NCI-H2171 (cell line): ENCODE measurements around the gene ADGRE3.
A peak's percentile ranks its signal among the peaks of the same experiment; 100 is the strongest.
"Not testable (repeated sequence)": the region's sequence is repeated elsewhere in the genome, so short reads cannot be mapped to it uniquely, and the experiment has no call there.

Source experiments
- DNase-seq: peaks from one replicate; lab custom pipeline; 2025; lab: John Stamatoyannopoulos, UW

The ADGRE3 gene

DNA sequence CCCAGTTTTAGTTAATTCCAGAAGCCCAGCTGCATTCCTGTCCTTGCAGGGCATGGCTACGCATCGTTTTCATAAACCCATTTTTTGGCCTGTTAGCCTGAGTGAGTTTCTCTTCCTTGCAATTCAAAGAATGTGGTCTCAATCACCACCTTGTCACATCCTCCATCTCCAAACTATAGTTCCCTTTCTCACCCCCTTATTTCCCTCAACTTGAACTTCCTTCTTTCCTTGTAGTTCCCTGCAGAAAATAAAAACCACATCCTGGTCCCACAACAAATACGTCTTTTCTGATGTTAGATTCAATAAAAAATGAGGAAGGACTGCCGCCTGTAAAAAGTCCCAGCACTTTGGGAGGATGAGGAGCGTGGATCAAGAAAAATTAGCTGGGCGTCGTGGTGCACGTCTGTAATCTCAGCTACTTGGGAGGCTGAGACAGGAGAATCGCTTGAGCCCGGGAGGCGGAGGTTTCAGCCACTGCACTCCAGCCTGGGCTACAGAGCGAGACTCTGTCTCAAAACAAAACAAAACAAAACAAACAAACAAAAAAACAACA is 13.2 kb downstream of the ADGRE3 start:
- no peak for DNase-seq

- DNase-seq = no peak
Observed at GRCh38 chr19:14659874-14660489, 14.7 kb downstream of the ADGRE3 start.

- no peak for DNase-seq
Observed at GRCh38 chr19:14655726-14656125, 18.9 kb downstream of the ADGRE3 start.

GRCh38 chr19:14654786-14655560 is 19.7 kb downstream of the ADGRE3 start:
- no peak for DNase-seq

- no peak for DNase-seq
Observed at GRCh38 chr19:14650161-14650560, 24.5 kb downstream of the ADGRE3 start.

- no peak for DNase-seq
Observed at GRCh38 chr19:14649020-14649419, 25.6 kb downstream of the ADGRE3 start.

GRCh38 chr19:14648506-14648905 is 26.1 kb downstream of the ADGRE3 start:
- no peak for DNase-seq

GRCh38 chr19:14639536-14640277 is 34.9 kb downstream of the ADGRE3 start:
- DNase-seq = no peak

GRCh38 chr19:14632286-14632685 is 42.4 kb downstream of the ADGRE3 start:
- peak; percentile 7 for DNase-seq

GRCh38 chr19:14629557-14629956 is 45.1 kb downstream of the ADGRE3 start:
- no peak for DNase-seq

DNA sequence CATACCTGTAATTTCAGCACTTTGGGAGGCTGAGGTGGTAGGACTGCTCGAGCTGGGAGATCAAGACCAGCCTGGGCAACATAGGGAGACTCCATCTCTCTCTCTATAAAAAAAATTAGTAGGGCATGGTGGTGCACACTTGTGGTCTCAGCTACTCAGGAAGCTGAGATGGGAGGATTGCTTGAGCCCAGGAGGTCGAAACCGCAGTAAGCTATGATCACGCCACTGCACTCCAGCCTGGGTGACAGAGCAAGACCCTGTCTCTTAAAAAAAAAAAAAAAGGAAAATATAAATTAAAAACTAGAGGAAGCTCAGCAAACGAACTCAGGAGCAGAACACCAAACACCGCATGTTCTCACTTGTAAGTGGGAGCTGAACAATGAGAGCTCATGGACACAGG is 50.2 kb downstream of the ADGRE3 start:
- not testable (repeated sequence) for DNase-seq

GRCh38 chr19:14619404-14619803 is 55.2 kb downstream of the ADGRE3 start:
- no peak for DNase-seq

DNA sequence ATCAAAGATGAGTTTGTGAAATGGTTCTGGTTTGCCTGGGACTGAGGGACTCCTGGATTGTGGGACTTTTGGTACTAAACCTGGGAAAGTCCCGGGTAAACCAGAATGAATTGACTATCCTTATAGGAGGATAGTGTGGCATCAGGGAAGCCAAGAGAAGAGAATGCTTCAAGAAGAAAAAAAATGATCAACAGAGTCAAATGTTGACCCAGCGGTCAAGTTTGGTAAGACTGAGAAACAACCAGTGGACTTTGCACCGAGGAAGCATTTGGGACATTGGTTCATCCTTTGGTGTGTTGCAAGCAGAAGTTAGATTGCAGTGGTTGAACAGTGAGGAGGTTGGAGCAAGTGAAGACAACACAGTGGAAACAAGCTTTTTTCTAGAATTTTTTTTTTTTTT is 58.2 kb downstream of the ADGRE3 start:
- no peak for DNase-seq

DNA sequence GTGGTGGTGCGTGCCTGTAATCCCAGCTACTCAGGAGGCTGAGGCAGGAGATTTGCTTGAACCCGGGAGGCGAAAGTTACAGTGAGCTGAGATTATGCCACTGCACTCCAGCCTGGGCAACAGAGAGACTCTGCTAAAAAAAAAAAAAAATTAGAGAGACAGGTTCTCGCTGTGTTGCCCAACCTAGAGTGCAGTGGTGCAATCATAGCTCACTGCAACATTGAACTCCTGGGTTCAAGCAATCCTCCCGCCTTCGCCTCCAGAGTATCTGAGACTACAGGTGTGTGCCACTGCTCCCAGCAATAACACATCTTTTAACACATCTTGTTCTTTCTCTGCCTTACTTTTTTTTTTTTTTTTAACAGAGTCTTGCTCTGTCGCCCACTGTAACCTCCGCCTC is 59.0 kb downstream of the ADGRE3 start:
- no peak for DNase-seq

GRCh38 chr19:14614099-14614412 is 60.6 kb downstream of the ADGRE3 start:
- no peak for DNase-seq

GRCh38 chr19:14613399-14614098 is 61.1 kb downstream of the ADGRE3 start:
- DNase-seq = not testable (repeated sequence)

- no peak for DNase-seq
Observed at GRCh38 chr19:14612657-14613056, 62.0 kb downstream of the ADGRE3 start.

GRCh38 chr19:14612242-14612641 is 62.4 kb downstream of the ADGRE3 start:
- DNase-seq = not testable (repeated sequence)

DNA sequence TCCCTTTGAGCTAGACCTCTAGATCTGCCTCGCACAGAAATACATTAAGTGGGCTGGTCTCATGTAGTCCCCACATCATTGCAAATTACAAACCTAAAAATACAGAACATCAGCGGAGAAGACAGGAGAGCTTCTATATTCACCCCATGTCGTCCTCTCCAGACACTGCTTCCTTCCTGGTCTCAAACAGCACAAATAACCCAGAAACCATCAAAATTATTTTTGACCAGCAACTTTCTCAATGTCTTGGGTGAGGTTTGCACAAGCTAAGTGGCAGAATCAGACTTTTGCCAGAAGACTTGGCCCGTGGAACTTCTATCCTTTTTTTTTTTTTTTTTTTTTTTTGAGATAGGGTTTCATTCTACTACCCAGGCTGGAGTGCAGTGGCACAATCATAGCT is 63.6 kb downstream of the ADGRE3 start:
- no peak for DNase-seq

DNA sequence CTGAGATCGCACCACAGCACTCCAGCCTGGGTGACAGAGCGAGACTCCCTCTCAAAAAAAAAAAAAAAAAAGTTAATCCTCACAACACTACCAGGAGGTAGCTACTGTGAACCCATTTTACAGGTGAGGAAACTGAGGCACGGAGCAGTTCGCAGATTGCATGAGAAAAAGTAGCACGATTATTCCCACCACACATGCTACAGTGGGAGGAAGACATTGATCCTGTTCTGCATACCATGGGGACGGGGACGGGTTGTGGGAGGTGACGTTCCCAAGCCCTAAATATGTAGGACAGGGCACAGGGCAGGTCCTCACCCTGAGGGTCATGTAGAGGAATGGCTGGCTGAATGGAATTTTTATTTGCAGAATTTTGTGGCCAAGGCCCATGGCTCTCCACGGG is 68.0 kb downstream of the ADGRE3 start:
- DNase-seq = no peak

DNA sequence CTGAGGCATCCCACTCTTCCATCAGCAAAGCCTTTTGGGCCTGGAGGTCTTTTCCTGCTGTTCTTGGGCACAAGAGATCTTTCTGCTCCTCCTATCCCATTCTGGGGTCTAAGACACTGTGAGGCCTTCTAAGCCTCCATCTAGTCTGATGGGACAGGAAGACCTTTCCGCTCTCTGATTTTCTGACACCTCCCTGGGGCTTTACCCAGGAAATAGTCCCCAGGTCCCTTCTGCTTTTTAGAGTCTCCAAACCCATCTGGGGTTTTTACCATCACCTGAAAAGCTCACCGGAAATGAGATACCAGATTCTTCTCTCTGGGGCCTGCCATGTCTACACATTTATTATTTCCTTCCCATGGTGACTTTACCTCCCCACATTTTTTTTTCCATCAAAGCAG is 70.7 kb downstream of the ADGRE3 start:
- DNase-seq = no peak

DNA sequence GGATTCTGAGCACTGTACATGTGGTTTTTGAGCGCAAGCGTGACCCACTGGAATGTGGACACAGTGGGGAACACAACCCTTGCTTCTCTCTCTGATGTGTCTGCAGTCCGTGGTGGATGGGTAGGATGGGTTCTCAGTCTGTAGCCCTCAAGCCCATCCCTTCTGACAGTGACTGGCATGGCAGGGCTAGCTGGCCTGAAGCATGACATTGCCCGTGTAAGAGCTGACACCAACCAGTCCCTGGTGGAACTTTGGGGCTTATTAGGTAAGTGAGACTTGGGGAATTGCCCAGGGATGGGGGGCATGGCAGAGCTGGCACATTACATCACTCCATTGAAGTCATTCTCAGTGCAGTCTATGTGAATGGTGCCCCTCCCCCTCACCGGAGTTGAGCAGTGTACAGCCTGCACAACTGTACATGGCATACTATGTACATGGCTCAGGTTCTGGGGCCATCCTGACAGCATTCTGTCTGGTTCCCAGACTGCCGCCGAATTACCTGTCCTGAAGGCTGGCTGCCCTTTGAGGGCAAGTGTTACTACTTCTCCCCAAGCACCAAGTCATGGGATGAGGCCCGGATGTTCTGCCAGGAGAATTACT is 75.0 kb downstream of the ADGRE3 start:
- DNase-seq = no peak
